HepG2 (cell line): ENCODE measurements around the gene CDK12. TPM values are rescaled to one million over a fixed set of nuclear protein-coding genes. Genes with fewer than 3 reads are reported as not detected.

Experiments used
- ATM ChIP-seq: fragments of 450-650 bp; IDR thresholded peaks from 2 replicates; pipeline ENCODE4 v1.7.1; 2017; ENCODE audit warnings: mild to moderate bottlenecking, borderline replicate concordance
- E2F2 ChIP-seq: sonication (generic); formaldehyde crosslinking; IDR thresholded peaks from 2 replicates; pipeline ENCODE4 v1.4.0; 2020; ENCODE audit warnings: missing genetic modification reagents, borderline replicate concordance
- FOXK1 ChIP-seq: sonication (generic); formaldehyde crosslinking; IDR thresholded peaks from 2 replicates; pipeline ENCODE4 v1.4.0; 2020; ENCODE audit warnings: low read depth, missing genetic modification reagents, borderline replicate concordance
- FOXM1 ChIP-seq: sonication (generic); formaldehyde crosslinking; IDR thresholded peaks from 2 replicates; pipeline ENCODE4 v1.5.0; 2020; ENCODE audit warnings: missing genetic modification reagents
- HDAC1 ChIP-seq: sonication (generic); formaldehyde crosslinking; IDR thresholded peaks from 2 replicates; pipeline ENCODE4 v1.5.1; 2020; ENCODE audit warnings: mild to moderate bottlenecking, missing genetic modification reagents
- KDM1A ChIP-seq: IDR thresholded peaks from 2 replicates; pipeline ENCODE4 v1.6.1; 2016; ENCODE audit warnings: missing compliant biosample characterization
- KDM2A ChIP-seq: sonication (generic); formaldehyde crosslinking; IDR thresholded peaks from 2 replicates; pipeline ENCODE4 v1.4.0; 2020; ENCODE audit warnings: low read depth, missing genetic modification reagents, borderline replicate concordance
- LCORL ChIP-seq, 2 experiments: fragments of 450-650 bp in 1 of 2; sonication (generic) in 1 of 2; formaldehyde crosslinking in 1 of 2; IDR thresholded peaks; 2 replicates each; pipeline versions ENCODE4 v1.5.0 to v1.6.1; 2017 to 2020; ENCODE audit warnings: antibody characterized with exemption in 1 of 2, missing genetic modification reagents in 1 of 2
- MLX ChIP-seq: IDR thresholded peaks from 2 replicates; pipeline ENCODE4 v1.6.1; 2016
- MYNN ChIP-seq: sonication (generic); formaldehyde crosslinking; IDR thresholded peaks from 2 replicates; pipeline ENCODE4 v1.4.0; 2020; ENCODE audit warnings: mild to moderate bottlenecking, low read depth, missing genetic modification reagents
- PHF8 ChIP-seq: sonication (generic); formaldehyde crosslinking; IDR thresholded peaks from 2 replicates; pipeline ENCODE4 v1.5.0; 2020; ENCODE audit warnings: missing genetic modification reagents
- SMARCE1 ChIP-seq: fragments of 450-650 bp; IDR thresholded peaks from 2 replicates; pipeline ENCODE4 v1.6.1; 2017; ENCODE audit warnings: borderline replicate concordance
- SOX6 ChIP-seq, 2 experiments: fragments of 450-650 bp in 1 of 2; sonication (generic) in 1 of 2; formaldehyde crosslinking in 1 of 2; IDR thresholded peaks; 2 replicates each; pipeline versions ENCODE4 v1.4.0 to v1.6.1; 2017 to 2020; ENCODE audit warnings: antibody characterized with exemption in 1 of 2, mild to moderate bottlenecking in 1 of 2, missing genetic modification reagents in 1 of 2
- ZEB1 ChIP-seq: IDR thresholded peaks from 2 replicates; pipeline ENCODE4 v1.6.1; 2012; ENCODE audit warnings: mild to moderate bottlenecking, low read depth, inconsistent platforms; ENCODE audit not compliant: insufficient replicate concordance
- ZNF282 ChIP-seq: fragments of 450-650 bp; IDR thresholded peaks from 2 replicates; pipeline ENCODE4 v1.6.1; 2018; ENCODE audit not compliant: partially characterized antibody
- ZNF326 ChIP-seq: sonication (generic); formaldehyde crosslinking; IDR thresholded peaks from 2 replicates; pipeline ENCODE4 v1.4.0; 2020; ENCODE audit warnings: missing genetic modification reagents, borderline replicate concordance
- ZNF597 ChIP-seq: sonication (generic); formaldehyde crosslinking; IDR thresholded peaks from 2 replicates; pipeline ENCODE4 v1.5.0; 2020; ENCODE audit warnings: missing genetic modification reagents
- ZNF768 ChIP-seq: sonication (generic); formaldehyde crosslinking; IDR thresholded peaks from 2 replicates; pipeline ENCODE4 v1.4.0; 2020; ENCODE audit warnings: missing genetic modification reagents
- polyA plus RNA-seq, 8 experiments: library from polyadenylated mRNA; depleted of rRNA in 3 of 8; stranded (reverse) in 7 of 8; unstranded in 1 of 8; fragments of >200 nt; fragmentation: Illumina TruSeq in 4 of 8; extraction: Trizol in 4 of 8; gene quantifications; 2 replicates each; pipeline versions ENCODE4 v1.2.1 to v1.2.3, GENCODE V29; 2011 to 2016; ENCODE audit warnings: low read depth in 4 of 8, missing spikeins in 1 of 8, mixed read lengths in 1 of 8; ENCODE audit not compliant: insufficient read depth in 1 of 8
- total RNA-seq, 5 experiments: library from RNA; depleted of rRNA; stranded (reverse); fragments of >200 nt; fragmentation: Illumina TruSeq; extraction: Trizol; gene quantifications; 2 replicates each; pipeline ENCODE4 v1.2.3, GENCODE V29; 2016; ENCODE audit warnings: low read depth in 1 of 5
- TF ChIP-seq, protein P1 (sequence below): sonication (generic); formaldehyde crosslinking; conservative IDR thresholded peaks from 2 replicates; pipeline ENCODE4 v1.4.0; 2020; ENCODE audit warnings: missing genetic modification reagents
- TF ChIP-seq, protein P2 (sequence below): sonication (generic); formaldehyde crosslinking; IDR thresholded peaks from 2 replicates; pipeline ENCODE4 v1.4.0; 2020; ENCODE audit warnings: missing genetic modification reagents
- TF ChIP-seq, protein P3 (sequence below): IDR thresholded peaks from 2 replicates; pipeline ENCODE4 v1.6.1; 2016; ENCODE audit warnings: low read depth, borderline replicate concordance

Gene CDK12
- total and polyA plus RNA-seq, 2 of the 13 experiments (the other 11 are each of a cell fraction or from before 2014, with no cell fraction given), result 24.0 to 88.6 TPM

- TF ChIP-seq SOX6 (IDR thresholded peaks at IDR 0.05), result no peak
- peak; percentile 77 for TF ChIP-seq SOX6 (CRISPR knock-in tag; IDR thresholded peaks at IDR 0.05)
- peak; percentile 80; the same call in 1 of the 2 replicates for TF ChIP-seq FOXK1 (CRISPR knock-in tag)
- TF ChIP-seq MLX, result peak; percentile 64
- no peak for TF ChIP-seq SMARCE1
- TF ChIP-seq, protein P1, sequence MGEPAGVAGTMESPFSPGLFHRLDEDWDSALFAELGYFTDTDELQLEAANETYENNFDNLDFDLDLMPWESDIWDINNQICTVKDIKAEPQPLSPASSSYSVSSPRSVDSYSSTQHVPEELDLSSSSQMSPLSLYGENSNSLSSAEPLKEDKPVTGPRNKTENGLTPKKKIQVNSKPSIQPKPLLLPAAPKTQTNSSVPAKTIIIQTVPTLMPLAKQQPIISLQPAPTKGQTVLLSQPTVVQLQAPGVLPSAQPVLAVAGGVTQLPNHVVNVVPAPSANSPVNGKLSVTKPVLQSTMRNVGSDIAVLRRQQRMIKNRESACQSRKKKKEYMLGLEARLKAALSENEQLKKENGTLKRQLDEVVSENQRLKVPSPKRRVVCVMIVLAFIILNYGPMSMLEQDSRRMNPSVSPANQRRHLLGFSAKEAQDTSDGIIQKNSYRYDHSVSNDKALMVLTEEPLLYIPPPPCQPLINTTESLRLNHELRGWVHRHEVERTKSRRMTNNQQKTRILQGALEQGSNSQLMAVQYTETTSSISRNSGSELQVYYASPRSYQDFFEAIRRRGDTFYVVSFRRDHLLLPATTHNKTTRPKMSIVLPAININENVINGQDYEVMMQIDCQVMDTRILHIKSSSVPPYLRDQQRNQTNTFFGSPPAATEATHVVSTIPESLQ, result no peak; the same call in 1 of the 2 replicates
- TF ChIP-seq FOXM1 (CRISPR knock-in tag), result no peak
- TF ChIP-seq MYNN, result peak; percentile 50; the same call in 1 of the 2 replicates
- peak; percentile 81 for TF ChIP-seq ZNF768 (CRISPR knock-in tag)
- 0 out of 2 replicates have a peak, but pooled peaks have one; percentile 27 for TF ChIP-seq ZNF597 (CRISPR knock-in tag)
- TF ChIP-seq, protein P2, sequence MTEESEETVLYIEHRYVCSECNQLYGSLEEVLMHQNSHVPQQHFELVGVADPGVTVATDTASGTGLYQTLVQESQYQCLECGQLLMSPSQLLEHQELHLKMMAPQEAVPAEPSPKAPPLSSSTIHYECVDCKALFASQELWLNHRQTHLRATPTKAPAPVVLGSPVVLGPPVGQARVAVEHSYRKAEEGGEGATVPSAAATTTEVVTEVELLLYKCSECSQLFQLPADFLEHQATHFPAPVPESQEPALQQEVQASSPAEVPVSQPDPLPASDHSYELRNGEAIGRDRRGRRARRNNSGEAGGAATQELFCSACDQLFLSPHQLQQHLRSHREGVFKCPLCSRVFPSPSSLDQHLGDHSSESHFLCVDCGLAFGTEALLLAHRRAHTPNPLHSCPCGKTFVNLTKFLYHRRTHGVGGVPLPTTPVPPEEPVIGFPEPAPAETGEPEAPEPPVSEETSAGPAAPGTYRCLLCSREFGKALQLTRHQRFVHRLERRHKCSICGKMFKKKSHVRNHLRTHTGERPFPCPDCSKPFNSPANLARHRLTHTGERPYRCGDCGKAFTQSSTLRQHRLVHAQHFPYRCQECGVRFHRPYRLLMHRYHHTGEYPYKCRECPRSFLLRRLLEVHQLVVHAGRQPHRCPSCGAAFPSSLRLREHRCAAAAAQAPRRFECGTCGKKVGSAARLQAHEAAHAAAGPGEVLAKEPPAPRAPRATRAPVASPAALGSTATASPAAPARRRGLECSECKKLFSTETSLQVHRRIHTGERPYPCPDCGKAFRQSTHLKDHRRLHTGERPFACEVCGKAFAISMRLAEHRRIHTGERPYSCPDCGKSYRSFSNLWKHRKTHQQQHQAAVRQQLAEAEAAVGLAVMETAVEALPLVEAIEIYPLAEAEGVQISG, result peak; percentile 58; the same call in 1 of the 2 replicates
- peak; percentile 99 for TF ChIP-seq ZNF282
- no peak for TF ChIP-seq ATM
- peak; percentile 85 for TF ChIP-seq ZEB1
- peak; percentile 81 for TF ChIP-seq HDAC1
- TF ChIP-seq E2F2, result peak; percentile 71; the same call in 1 of the 2 replicates
- no peak for TF ChIP-seq KDM1A
- no peak for TF ChIP-seq LCORL (IDR thresholded peaks at IDR 0.05)
- TF ChIP-seq LCORL (CRISPR knock-in tag; IDR thresholded peaks at IDR 0.05), result peak; percentile 78
- TF ChIP-seq ZNF326, result no peak
- no peak; the same call in none of the 2 replicates for TF ChIP-seq KDM2A (CRISPR knock-in tag)
- TF ChIP-seq, protein P3, sequence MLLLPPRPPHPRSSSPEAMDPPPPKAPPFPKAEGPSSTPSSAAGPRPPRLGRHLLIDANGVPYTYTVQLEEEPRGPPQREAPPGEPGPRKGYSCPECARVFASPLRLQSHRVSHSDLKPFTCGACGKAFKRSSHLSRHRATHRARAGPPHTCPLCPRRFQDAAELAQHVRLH (CRISPR knock-in tag), result peak; percentile 93
- TF ChIP-seq PHF8 (CRISPR knock-in tag), result peak; percentile 96
These were observed at the start of gene CDK12 (continued) for GRCh38 chr17:39461113-39461925.
